Progenitor cell of endocrine pancreas (in vitro differentiated cells): Measurements from ENCODE around the gene ANKRD13C. TPM values are rescaled to one million over a fixed set of nuclear protein-coding genes. Genes with fewer than 3 reads are reported as not detected.
"Not testable (repeated sequence)": the region's sequence is repeated elsewhere in the genome, so short reads cannot be mapped to it uniquely, and the experiment has no call there.

Source experiments
- DNase-seq: peaks from one replicate; pipeline ENCODE4 v3.0.0; 2021; ENCODE audit warnings: low spot score; ENCODE audit not compliant: unreplicated experiment
- H3K27ac Mint-ChIP-seq: 2 replicates; pipeline ENCODE4 v1.8.0; 2021; ENCODE audit warnings: mild to moderate bottlenecking, moderate library complexity, mixed read lengths
- H3K27me3 Mint-ChIP-seq: 2 replicates; pipeline ENCODE4 v1.8.0; 2021; ENCODE audit warnings: mixed read lengths
- H3K36me3 Mint-ChIP-seq: 2 replicates; pipeline ENCODE4 v1.8.0; 2022; ENCODE audit warnings: mixed read lengths; ENCODE audit not compliant: insufficient read depth
- H3K4me1 Mint-ChIP-seq: 2 replicates; pipeline ENCODE4 v1.8.0; 2021; ENCODE audit warnings: low read depth, mixed read lengths
- H3K4me3 Mint-ChIP-seq: 2 replicates; pipeline ENCODE4 v1.8.0; 2021; ENCODE audit warnings: low read depth, mild to moderate bottlenecking, moderate library complexity, mixed read lengths
- H3K9me3 Mint-ChIP-seq: 2 replicates; pipeline ENCODE4 v1.8.0; 2021; ENCODE audit warnings: low read depth, mixed read lengths
- CTCF ChIP-seq: fragments of 200-600 bp; sonication (generic); IDR thresholded peaks from one replicate; pipeline ENCODE4 v1.5.0; 2021; ENCODE audit warnings: antibody characterized with exemption, mild to moderate bottlenecking; ENCODE audit not compliant: unreplicated experiment
- total RNA-seq: library from RNA; stranded (reverse); gene quantifications from 2 replicates; pipeline ENCODE4 v1.2.1, GENCODE V29; 2021

Gene ANKRD13C
- total RNA-seq, 1 donor from 2014 or later: 21.5 TPM

DNA sequence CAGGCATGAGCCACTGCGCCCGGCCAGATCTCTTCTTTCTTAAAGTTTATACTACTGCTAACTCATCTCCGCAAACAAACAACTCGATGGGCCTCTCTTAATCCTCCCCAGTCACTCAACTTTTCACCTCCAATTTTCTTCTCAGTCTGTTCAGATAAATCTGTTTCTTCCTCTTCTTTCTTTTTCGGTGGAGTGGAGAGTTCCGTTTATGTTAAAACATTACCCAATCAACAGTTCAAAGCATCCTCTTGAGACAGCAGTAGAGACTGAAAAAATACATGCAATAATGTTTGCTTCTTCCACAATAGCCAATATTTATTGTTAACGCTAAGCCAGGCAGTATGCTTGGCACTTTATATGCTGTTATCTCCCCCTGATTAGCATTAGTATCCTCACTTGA is 1.4 kb upstream of the ANKRD13C start:
- Mint-ChIP-seq H3K4me1 (peaks cover 18% of the 10 kb centered on the region), H3K4me3 (peak overlapping the region; percentile 93), H3K27ac (peak overlapping the region; percentile 57), H3K36me3 (peaks cover 1% of the 10 kb centered on the region), H3K9me3 (no peaks in the 10 kb centered on the region), H3K27me3 (no peaks in the 10 kb centered on the region)
- no peak for DNase-seq
- no peak for TF ChIP-seq CTCF

GRCh38 chr1:70355111-70355407 is 537 bp upstream of the ANKRD13C start:
- no peak for TF ChIP-seq CTCF
- H3K4me3 Mint-ChIP-seq: peak overlapping the region; percentile 93

GRCh38 chr1:70353601-70354331 is 756 bp downstream of the ANKRD13C start:
- H3K27me3 Mint-ChIP-seq: no peaks in the 10 kb centered on the region
- TF ChIP-seq CTCF: no peak
- peaks cover 1% of the 10 kb centered on the region for H3K36me3 Mint-ChIP-seq
- H3K9me3 Mint-ChIP-seq: no peaks in the 10 kb centered on the region
- peak overlapping the region; percentile 99 for H3K27ac Mint-ChIP-seq
- H3K4me1 Mint-ChIP-seq: peaks cover 16% of the 10 kb centered on the region
- H3K4me3 Mint-ChIP-seq: peak overlapping the region; percentile 93
- DNase-seq: peak; percentile 11

More at GRCh38 chr1:70355111-70355407, 537 bp upstream of the ANKRD13C start:
- H3K27ac Mint-ChIP-seq: peak overlapping the region; percentile 99
- H3K36me3 Mint-ChIP-seq: peaks cover 1% of the 10 kb centered on the region
- H3K4me1 Mint-ChIP-seq: peaks cover 16% of the 10 kb centered on the region
- no peaks in the 10 kb centered on the region for H3K27me3 Mint-ChIP-seq
- no peak for DNase-seq
- no peaks in the 10 kb centered on the region for H3K9me3 Mint-ChIP-seq

- no peaks in the 10 kb centered on the region for H3K9me3 Mint-ChIP-seq
- H3K27me3 Mint-ChIP-seq: no peaks in the 10 kb centered on the region
- no peak for DNase-seq
- TF ChIP-seq CTCF: no peak
- peaks cover 1% of the 10 kb centered on the region for H3K36me3 Mint-ChIP-seq
- H3K4me3 Mint-ChIP-seq: peak overlapping the region; percentile 93
- peak overlapping the region; percentile 99 for H3K27ac Mint-ChIP-seq
- peaks cover 16% of the 10 kb centered on the region for H3K4me1 Mint-ChIP-seq
These were observed 1.5 kb downstream of the ANKRD13C start for GRCh38 chr1:70353044-70353443.

GRCh38 chr1:70349799-70350198 is 4.7 kb downstream of the ANKRD13C start:
- H3K4me1 Mint-ChIP-seq: peaks cover 12% of the 10 kb centered on the region

More at GRCh38 chr1:70349799-70350198, 4.7 kb downstream of the ANKRD13C start:
- H3K27me3 Mint-ChIP-seq, H3K9me3 Mint-ChIP-seq, DNase-seq, H3K4me3 Mint-ChIP-seq, H3K36me3 Mint-ChIP-seq, H3K27ac Mint-ChIP-seq: not testable (repeated sequence)
